HEK293 (cell line): ENCODE data around the gene DNAJC7.
"Not testable (repeated sequence)": the region's sequence is repeated elsewhere in the genome, so short reads cannot be mapped to it uniquely, and the experiment has no call there.

Experiments
- PATZ1 ChIP-seq: fragments of 450-650 bp; formaldehyde crosslinking; IDR thresholded peaks from 2 replicates; pipeline ENCODE4 v1.5.1; 2016; ENCODE audit warnings: missing biosample characterization, missing genetic modification characterization
- RBAK ChIP-seq: fragments of 450-650 bp; formaldehyde crosslinking; IDR thresholded peaks from 2 replicates; pipeline ENCODE4 v1.5.1; 2016; ENCODE audit warnings: missing biosample characterization, missing genetic modification characterization
- ZBTB20 ChIP-seq: fragments of 450-650 bp; formaldehyde crosslinking; IDR thresholded peaks from 2 replicates; pipeline ENCODE4 v1.5.1; 2016; ENCODE audit warnings: missing biosample characterization, missing genetic modification characterization
- ZNF146 ChIP-seq: fragments of 450-650 bp; formaldehyde crosslinking; IDR thresholded peaks from 2 replicates; pipeline ENCODE4 v1.5.1; 2016; ENCODE audit warnings: missing biosample characterization, missing genetic modification characterization
- ZNF221 ChIP-seq: fragments of 450-650 bp; formaldehyde crosslinking; IDR thresholded peaks from 2 replicates; pipeline ENCODE4 v1.5.1; 2017; ENCODE audit warnings: missing biosample characterization, missing genetic modification characterization, borderline replicate concordance
- ZNF24 ChIP-seq: fragments of 450-650 bp; formaldehyde crosslinking; IDR thresholded peaks from 2 replicates; pipeline ENCODE4 v1.5.1; 2016; ENCODE audit warnings: missing biosample characterization, missing genetic modification characterization
- ZNF335 ChIP-seq: fragments of 450-650 bp; formaldehyde crosslinking; conservative IDR thresholded peaks from 2 replicates; pipeline ENCODE4 v1.5.1; 2016; ENCODE audit warnings: missing biosample characterization, missing genetic modification characterization
- ZNF398 ChIP-seq: fragments of 450-650 bp; formaldehyde crosslinking; IDR thresholded peaks from 2 replicates; pipeline ENCODE4 v1.5.1; 2017; ENCODE audit warnings: missing biosample characterization, missing genetic modification characterization
- ZNF416 ChIP-seq: fragments of 450-650 bp; formaldehyde crosslinking; IDR thresholded peaks from 2 replicates; pipeline ENCODE4 v1.5.1; 2016; ENCODE audit warnings: missing biosample characterization, missing genetic modification characterization
- TF ChIP-seq, protein P1 (sequence below): fragments of 450-650 bp; formaldehyde crosslinking; IDR thresholded peaks from 2 replicates; pipeline ENCODE4 v1.5.1; 2016; ENCODE audit warnings: missing biosample characterization, missing genetic modification characterization
- TF ChIP-seq, protein P2 (sequence below): fragments of 450-650 bp; formaldehyde crosslinking; IDR thresholded peaks from 2 replicates; pipeline ENCODE4 v1.5.1; 2016; ENCODE audit warnings: missing biosample characterization, missing genetic modification characterization

DNA sequence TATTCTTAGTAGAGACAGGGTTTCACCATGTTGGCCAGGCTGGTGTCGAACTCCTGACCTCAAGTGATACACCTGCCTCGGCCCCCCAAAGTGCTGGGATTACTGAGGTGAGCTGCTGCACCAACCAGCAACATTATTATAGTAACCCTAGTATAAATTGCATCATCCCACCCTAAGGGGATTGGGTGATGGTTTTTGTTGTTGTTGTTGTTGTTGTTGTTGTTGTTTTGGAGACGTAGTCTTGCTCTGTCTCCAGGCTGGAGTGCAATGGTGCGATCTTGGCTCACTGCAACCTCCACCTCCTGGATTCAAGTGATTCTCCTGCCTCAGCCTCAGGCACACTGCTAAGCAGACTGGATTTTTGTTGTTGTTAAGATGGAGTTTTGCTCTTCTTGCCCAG is 85.5 kb downstream of the DNAJC7 start:
- TF ChIP-seq ZNF146; ZNF398 (tag by site-specific recombination); ZNF221 (tag by site-specific recombination); RBAK (tag by site-specific recombination); ZNF335 (tag by site-specific recombination); PATZ1; ZNF24; ZNF416 (tag by site-specific recombination); ZBTB20 (tag by site-specific recombination): not testable (repeated sequence)
- TF ChIP-seq, protein P1, sequence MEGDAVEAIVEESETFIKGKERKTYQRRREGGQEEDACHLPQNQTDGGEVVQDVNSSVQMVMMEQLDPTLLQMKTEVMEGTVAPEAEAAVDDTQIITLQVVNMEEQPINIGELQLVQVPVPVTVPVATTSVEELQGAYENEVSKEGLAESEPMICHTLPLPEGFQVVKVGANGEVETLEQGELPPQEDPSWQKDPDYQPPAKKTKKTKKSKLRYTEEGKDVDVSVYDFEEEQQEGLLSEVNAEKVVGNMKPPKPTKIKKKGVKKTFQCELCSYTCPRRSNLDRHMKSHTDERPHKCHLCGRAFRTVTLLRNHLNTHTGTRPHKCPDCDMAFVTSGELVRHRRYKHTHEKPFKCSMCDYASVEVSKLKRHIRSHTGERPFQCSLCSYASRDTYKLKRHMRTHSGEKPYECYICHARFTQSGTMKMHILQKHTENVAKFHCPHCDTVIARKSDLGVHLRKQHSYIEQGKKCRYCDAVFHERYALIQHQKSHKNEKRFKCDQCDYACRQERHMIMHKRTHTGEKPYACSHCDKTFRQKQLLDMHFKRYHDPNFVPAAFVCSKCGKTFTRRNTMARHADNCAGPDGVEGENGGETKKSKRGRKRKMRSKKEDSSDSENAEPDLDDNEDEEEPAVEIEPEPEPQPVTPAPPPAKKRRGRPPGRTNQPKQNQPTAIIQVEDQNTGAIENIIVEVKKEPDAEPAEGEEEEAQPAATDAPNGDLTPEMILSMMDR, result not testable (repeated sequence)
- TF ChIP-seq, protein P2, sequence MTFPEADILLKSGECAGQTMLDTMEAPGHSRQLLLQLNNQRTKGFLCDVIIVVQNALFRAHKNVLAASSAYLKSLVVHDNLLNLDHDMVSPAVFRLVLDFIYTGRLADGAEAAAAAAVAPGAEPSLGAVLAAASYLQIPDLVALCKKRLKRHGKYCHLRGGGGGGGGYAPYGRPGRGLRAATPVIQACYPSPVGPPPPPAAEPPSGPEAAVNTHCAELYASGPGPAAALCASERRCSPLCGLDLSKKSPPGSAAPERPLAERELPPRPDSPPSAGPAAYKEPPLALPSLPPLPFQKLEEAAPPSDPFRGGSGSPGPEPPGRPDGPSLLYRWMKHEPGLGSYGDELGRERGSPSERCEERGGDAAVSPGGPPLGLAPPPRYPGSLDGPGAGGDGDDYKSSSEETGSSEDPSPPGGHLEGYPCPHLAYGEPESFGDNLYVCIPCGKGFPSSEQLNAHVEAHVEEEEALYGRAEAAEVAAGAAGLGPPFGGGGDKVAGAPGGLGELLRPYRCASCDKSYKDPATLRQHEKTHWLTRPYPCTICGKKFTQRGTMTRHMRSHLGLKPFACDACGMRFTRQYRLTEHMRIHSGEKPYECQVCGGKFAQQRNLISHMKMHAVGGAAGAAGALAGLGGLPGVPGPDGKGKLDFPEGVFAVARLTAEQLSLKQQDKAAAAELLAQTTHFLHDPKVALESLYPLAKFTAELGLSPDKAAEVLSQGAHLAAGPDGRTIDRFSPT (tag by site-specific recombination), result not testable (repeated sequence)
